ENCODE measurements around the gene DENND4B.
"Not testable (repeated sequence)": the region's sequence is repeated elsewhere in the genome, so short reads cannot be mapped to it uniquely, and the experiment has no call there.

DNA sequence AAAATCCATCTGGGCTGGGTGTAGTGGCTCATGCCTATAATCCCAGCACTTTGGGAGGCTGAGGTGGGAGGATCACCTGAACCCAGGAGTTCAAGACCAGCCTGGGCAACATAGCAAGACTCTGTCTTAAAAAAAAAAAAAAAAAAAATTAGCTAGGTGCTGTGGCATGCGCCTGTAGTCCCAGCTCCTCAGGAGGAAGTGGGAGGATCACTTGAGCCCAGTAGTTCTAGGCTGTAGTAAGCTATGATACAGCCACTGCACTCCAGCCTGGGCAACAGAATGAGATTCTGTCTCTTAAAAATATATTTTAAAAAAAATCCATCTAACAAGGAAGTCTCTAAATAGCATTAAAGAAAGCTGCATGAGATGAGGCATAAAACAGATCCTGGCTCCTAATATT, 50.7 kb downstream of the DENND4B start:
- TF ChIP-seq, protein P1, sequence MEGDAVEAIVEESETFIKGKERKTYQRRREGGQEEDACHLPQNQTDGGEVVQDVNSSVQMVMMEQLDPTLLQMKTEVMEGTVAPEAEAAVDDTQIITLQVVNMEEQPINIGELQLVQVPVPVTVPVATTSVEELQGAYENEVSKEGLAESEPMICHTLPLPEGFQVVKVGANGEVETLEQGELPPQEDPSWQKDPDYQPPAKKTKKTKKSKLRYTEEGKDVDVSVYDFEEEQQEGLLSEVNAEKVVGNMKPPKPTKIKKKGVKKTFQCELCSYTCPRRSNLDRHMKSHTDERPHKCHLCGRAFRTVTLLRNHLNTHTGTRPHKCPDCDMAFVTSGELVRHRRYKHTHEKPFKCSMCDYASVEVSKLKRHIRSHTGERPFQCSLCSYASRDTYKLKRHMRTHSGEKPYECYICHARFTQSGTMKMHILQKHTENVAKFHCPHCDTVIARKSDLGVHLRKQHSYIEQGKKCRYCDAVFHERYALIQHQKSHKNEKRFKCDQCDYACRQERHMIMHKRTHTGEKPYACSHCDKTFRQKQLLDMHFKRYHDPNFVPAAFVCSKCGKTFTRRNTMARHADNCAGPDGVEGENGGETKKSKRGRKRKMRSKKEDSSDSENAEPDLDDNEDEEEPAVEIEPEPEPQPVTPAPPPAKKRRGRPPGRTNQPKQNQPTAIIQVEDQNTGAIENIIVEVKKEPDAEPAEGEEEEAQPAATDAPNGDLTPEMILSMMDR (conservative IDR thresholded peaks at IDR 0.05; ENCODE audit: low read depth, low read length) = not testable (repeated sequence)
- TF ChIP-seq EZH2 (IDR thresholded peaks at IDR 0.05; ENCODE audit: borderline replicate concordance, low read depth, low read length, poor library complexity, severe bottlenecking) = not testable (repeated sequence)

All from A673 (cell line).